SH-SY5Y (cell line): ENCODE data around the gene TMEM229A.

Experiments used
- GATA2 ChIP-seq: IDR thresholded peaks from 2 replicates; pipeline ENCODE4 v1.6.1; 2011; ENCODE audit warnings: mild to moderate bottlenecking, low read depth, low read length
- GATA3 ChIP-seq: IDR thresholded peaks from 2 replicates; pipeline ENCODE4 v1.6.1; 2011; ENCODE audit warnings: low read depth, mild to moderate bottlenecking, low read length, moderate library complexity

The TMEM229A gene

DNA sequence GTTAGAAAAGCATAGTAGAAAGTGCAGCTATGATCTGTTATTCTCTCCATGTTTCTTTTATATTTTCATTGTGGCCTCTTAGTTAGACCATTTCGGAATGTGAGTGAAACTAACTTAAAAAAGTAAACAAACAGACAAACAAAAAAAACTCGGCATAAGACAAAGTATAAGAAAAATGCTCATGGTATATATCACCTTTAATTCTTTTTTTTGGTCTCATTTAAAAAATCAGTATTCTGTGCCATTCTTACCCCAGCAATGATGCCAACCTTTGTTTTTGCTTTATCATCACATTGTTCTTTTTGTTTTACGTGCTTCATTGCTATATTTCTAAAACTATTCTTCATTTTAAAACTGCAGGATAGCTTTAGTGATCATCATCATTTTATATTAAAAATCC is 2.8 kb upstream of the TMEM229A start:
- TF ChIP-seq GATA3 (no peak), GATA2 (no peak)

DNA sequence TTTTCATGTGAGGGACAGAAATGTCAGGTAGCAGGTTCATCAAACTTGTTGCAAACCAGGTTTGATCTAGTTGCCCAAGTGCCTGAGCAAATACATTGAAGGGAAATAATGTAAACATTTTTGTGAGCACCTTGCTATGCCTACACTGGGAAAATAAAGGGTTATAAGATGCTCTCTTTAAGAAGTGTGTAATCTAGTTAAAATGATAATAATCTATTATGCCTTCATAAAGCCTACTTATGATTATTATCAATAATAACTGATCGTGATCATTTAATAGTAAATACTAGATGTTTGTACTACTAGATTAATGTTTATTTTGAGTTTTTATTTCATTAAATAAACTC is 1.9 kb upstream of the TMEM229A start:
- TF ChIP-seq GATA2 = no peak

DNA sequence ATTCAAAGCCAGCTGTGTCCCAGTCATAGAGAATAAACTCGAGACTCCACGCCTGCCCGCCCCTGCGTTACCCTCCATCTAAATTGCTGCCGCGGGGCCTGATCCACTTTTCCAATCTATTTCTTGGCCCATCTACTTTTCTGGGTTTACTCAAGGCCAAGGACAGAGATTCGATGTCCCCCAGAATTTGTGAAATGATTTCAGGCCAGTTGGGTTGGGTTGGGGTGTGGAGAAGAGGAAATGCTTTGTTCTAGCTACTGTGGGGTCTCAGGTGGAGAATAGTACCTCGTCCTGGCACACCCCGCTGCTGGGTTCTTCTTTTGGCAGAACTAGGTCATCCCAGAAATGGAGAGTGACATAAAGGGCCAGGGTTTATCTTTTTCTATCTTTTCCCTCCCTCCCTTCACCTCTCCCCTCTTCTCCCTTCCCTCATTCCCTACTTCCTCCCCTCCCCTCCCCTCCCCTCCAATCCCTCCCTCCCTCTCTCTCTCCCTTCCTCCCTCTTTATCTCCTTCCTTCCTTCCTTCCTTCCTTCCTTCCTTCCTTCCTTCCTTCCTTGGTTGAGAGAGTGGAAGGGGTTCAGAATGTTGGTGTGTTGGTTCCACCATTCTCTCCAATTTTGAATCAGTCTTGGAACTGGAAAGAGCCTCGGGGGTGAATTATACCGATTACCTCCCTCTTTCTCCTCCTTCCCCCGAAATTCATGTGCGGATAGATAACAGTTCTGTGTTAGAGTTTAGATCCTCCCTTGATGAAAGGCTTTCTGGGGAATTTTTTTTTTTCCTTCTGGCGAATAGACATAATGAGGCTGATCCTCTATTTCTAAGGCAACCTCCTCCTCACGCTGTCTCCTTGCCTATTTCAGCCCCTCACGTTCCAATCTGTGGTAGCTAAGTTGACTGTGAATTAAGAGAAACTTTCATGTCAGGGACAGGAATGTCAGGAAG is 1.2 kb upstream of the TMEM229A start:
- TF ChIP-seq GATA2 (peak; percentile 31), GATA3 (no peak)

DNA sequence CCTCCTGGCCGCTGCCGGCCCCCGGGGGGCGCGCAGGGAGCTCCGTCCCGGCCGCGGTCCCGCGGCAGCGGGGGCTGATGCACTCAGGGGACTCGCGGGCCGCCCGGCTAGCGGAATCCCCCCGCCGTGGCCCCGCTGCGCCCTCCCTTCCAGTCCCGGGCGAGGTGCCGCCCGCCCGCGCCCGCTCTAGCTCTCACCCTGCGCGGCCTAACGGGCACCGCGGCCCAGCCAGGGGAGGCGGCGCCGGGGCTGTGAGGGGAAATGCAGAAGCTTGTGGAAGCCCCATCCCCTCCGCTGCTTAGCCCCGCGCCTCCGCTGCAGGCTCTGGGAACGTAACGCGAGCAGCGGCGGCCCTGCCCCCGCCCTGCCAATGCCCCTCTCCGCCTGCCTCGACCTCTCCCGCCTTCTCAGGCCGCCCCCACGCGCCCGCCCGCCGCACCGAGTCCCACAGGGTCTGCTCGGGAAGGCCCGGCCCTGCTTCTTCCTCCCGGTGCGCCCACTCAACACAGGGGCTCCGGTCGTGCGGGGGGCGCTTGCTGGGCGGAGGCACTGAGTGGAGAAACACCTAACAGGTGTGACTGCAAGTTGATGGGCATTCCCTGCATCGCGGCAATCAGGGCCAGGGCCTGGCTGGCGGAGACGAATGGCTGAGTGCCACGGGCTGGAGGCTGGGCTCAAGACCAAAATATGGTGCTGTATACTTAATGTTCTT is 384 bp upstream of the TMEM229A start:
- TF ChIP-seq GATA3 = no peak
- no peak for TF ChIP-seq GATA2

DNA sequence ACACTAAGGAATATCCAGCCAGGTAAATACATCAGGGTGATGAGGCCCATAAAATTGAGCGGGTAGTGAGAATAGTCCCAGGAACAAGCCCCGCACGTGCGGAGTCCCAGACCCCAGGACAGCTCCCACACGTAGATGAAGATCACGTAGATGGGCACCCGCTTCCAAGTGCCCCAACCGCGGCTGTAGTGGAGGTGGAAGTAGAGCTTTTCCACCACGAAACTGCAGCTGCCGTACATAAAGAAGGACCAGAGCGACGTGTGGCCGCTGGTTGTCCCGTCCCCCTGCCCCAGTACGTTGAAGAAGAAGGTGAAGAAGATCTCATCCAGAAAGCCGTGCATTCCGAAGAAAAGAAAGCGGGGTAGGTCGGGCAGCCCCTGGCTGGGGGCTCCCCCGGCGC is 948 bp downstream of the TMEM229A start:
- no peak for TF ChIP-seq GATA3
- no peak for TF ChIP-seq GATA2

DNA sequence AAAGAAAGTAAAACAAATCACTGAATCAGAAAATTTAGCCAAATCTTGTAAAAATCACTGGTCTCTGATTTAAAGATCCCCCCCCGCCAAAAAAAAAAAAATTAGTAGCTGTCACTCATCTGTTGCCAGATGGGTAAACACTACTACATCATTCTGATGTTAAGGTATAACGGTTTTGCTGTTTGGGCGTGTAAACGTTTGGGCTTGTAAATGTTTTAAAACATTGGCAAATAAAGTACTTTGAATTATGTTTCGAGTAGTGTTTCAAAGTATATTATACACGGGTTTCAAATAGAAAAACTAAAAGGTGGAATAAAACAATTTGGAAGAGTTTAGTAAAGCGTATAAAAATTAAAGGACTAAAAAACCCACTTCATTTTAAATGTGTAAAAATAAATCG is 1.5 kb downstream of the TMEM229A start:
- TF ChIP-seq GATA3 = no peak
- TF ChIP-seq GATA2 = no peak

DNA sequence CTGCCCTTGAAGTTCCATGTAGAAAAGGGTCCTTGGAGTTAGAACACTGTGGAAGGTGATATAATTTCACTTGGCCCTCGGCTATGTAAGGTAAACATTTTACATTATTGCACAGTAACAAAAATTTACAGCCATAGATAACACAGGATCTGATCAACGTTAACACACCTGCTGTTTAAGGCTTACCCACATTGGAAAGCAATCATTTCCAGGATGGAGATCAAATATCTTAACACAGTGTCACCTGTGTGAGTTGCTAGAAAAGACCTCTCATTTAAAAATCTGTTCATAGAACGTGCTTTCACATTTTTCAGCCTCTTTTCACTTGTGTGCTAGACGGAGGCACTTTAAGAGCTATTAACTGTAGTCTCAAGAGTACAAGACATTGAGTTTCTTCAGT is 1.9 kb downstream of the TMEM229A start:
- TF ChIP-seq GATA3 (no peak), GATA2 (no peak)

DNA sequence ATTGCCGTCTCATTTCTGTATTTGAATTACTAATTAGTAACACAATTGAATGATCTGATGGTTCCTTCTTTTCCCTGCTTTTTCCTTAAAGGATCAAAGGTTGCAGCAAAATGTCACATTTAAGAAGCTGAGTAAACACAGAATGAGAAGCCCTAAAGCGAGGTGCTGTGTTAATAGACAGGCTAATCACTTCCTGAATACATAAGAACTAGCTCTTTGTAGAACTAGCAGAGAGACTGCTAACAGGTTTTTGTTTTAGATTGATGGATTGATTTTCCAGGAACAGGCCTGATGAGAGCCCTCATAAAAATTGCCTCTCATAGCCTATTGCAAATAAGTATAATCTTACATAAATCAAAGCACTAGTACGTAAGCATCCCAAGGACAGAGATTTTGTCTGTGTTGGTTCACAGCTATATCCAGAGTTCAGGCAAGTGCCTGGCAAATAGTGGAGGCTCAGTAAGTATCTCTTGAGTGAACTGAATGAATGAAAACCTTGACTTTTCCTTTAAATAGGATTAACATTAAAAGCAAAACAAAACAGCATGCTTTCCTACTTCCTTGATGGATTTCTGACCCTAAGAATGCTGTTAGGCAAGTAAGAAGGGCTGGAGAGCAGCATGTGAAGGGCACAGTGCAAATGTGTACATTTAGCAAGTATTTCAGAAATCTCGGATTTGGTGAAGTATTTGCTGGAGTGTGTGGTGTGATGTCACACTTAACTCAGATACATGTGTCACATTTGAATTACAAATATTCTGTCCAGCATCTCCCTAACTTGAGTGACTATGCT is 3.3 kb downstream of the TMEM229A start:
- TF ChIP-seq GATA2 (no peak; the same call in 1 of the 2 replicates), GATA3 (no peak)

DNA sequence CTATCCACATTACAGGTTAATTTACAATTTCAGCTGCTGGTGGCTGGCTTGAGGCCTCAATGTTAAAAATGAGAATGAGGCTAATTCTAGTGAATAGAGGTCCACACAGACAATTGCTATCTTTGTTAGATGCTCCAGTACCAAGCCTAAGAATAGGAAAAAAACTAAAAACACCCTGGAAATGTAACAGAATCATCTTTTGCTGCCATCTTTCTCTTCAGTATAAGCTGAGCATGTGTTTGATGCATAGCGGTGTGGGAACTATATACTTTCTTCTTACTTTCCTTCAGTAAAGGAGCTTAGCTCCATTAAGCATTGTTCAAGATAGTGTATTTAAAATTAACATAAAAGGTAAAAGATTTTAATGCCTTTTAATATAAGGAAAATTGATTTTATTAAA is 5.6 kb downstream of the TMEM229A start:
- TF ChIP-seq GATA3 (no peak), GATA2 (no peak)

DNA sequence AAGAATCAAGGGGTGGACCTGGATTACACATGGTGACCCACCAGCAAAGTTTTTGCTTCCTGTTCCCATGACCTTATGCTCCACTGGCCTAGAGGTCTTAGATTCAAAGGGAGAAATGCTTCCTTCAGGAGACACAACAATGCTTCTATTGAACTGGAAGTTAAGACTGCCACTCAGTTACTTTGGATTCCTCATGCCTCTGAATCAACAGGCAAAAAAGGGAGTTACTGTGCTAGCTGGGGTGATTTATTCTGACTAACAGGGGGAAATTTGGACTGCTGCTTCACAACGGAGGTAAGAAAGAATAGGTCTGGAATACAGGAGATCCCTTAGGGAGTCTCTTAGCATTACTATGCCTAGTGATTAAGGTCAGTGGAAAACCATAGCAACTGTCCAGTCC is 10.3 kb downstream of the TMEM229A start:
- no peak for TF ChIP-seq GATA2
- no peak for TF ChIP-seq GATA3

DNA sequence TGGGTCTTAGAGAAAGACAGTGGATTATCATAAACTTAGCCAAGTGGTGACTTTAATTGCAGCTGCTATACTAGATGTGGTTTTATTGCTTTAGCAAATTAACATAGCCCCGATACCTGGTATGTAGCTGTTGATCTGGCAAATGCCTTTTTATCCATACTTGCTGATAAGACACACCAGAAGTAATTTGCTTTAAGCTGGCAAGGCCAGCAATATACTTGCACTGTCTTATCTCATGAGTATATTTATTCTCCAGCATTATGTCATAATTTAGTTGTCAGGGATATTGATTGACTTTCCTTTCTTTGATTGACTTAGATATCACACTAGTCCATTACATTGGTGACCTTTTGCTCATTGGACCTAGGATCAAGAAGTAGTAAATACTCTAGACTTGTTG is 12.8 kb downstream of the TMEM229A start:
- TF ChIP-seq GATA3 (no peak), GATA2 (no peak)

DNA sequence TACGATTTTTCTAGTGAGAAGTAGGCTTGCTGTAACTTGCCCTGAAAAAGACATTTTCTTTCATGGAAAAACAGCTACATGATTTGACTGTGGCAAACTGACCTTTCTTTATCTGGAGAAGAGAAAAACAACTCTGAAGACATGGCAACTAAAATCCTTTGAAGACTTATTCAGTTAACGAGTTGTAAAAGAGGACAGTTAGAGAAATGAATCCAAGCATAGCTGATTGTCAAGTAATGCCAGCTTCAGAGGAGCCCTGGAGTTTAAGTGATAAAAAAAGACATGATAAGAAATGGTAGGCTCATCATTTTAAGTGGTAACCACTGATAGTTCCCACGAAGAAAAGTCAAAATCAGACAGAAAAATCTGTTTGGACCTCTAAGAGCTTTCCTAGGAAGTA is 19.6 kb downstream of the TMEM229A start:
- TF ChIP-seq GATA2 (no peak), GATA3 (no peak)

DNA sequence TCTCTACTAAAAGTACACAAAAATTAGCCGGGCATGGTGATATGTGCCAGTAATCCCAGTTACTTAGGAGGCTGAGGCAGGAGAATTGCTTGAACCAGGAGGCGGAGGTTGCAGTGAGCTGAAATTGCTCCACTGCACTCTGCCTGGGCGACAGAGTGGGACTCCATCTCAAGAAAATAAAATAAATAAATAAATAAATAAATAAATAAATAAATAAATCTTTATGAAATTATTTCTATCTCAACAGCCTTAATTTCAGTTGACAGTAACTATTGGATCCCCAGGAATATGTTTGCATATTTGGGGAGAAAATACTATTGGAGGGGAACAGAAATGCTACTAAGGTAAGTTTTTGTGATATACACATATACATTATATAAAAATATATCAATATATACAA is 20.0 kb downstream of the TMEM229A start:
- TF ChIP-seq GATA2 (no peak), GATA3 (no peak)

DNA sequence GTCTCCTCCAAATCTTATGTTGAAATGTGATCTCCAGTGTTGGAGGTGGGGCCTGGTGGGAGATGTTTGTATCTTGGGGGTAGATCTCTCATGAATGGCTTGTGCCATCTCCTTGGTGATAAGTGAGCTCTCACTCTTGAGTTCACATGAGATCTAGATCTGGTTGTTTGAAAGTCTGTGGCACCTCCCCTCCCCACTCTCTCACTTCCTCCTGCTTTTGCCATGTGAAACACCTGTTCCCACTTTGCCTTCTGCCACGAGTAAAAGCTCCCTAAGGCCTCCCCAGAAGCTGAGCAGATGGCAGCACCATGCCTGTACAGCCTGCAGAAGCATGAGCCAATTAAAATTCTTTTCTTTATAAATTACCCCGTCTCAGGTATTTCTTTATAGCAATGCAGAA is 23.5 kb downstream of the TMEM229A start:
- TF ChIP-seq GATA2 (no peak), GATA3 (no peak)
